DMS153 treated with DMSO at 0.1 percent for 48 hours (cell line): Measurements from ENCODE around the gene SYAP1.
"Not testable (repeated sequence)": the region's sequence is repeated elsewhere in the genome, so short reads cannot be mapped to it uniquely, and the experiment has no call there.

Experiments
- DNase-seq: peaks from one replicate; lab custom pipeline; 2025; ENCODE audit not compliant: unreplicated experiment; lab: John Stamatoyannopoulos, UW

SYAP1 gene

GRCh38 chrX:16774746-16775145 is 55.3 kb downstream of the SYAP1 start:
- DNase-seq = no peak

- no peak for DNase-seq
Measured at GRCh38 chrX:16778545-16778944, 59.1 kb downstream of the SYAP1 start.

GRCh38 chrX:16778993-16779392 is 59.6 kb downstream of the SYAP1 start:
- DNase-seq = no peak

- DNase-seq = not testable (repeated sequence)
Measured at GRCh38 chrX:16779815-16780214, 60.4 kb downstream of the SYAP1 start.

- DNase-seq = no peak
Measured at GRCh38 chrX:16783452-16783851, 64.0 kb downstream of the SYAP1 start.

- DNase-seq = not testable (repeated sequence)
Measured at GRCh38 chrX:16784440-16784839, 65.0 kb downstream of the SYAP1 start.

- DNase-seq = no peak
Measured at GRCh38 chrX:16785247-16786138, 66.1 kb downstream of the SYAP1 start.

- DNase-seq = peak; percentile 79
Measured at GRCh38 chrX:16786139-16786790, 66.9 kb downstream of the SYAP1 start, which contains the start of gene TXLNG. Gene TXLNG, plus strand, starts transcription at chrX:16786466. Its CDS starts 22 bp downstream, at chrX:16786488.

GRCh38 chrX:16786791-16787735 is 67.7 kb downstream of the SYAP1 start:
- no peak for DNase-seq

- DNase-seq = no peak
Measured at GRCh38 chrX:16788477-16788876, 69.1 kb downstream of the SYAP1 start.

GRCh38 chrX:16796298-16796697 is 76.9 kb downstream of the SYAP1 start:
- DNase-seq = no peak

GRCh38 chrX:16797358-16797757 is 77.9 kb downstream of the SYAP1 start:
- no peak for DNase-seq

- DNase-seq = no peak
Measured at GRCh38 chrX:16797841-16798240, 78.4 kb downstream of the SYAP1 start.

GRCh38 chrX:16804923-16805464 is 85.6 kb downstream of the SYAP1 start:
- no peak for DNase-seq

GRCh38 chrX:16807548-16807947 is 88.1 kb downstream of the SYAP1 start:
- DNase-seq = no peak

GRCh38 chrX:16807976-16808542 is 88.6 kb downstream of the SYAP1 start:
- no peak for DNase-seq

GRCh38 chrX:16814597-16814996 is 95.2 kb downstream of the SYAP1 start:
- DNase-seq = no peak
